ENCODE results near the gene DUSP3.

GRCh38 chr17:43732958-43733357 lies 45.8 kb downstream of the DUSP3 start:
- no peak for TF ChIP-seq CTCF (IDR thresholded peaks at IDR 0.05; ENCODE audit: low read depth, low read length)
- no peak for TF ChIP-seq EZH2phosphoT487 (IDR thresholded peaks at IDR 0.05; ENCODE audit: low read depth)
